GM15510 (cell line): ENCODE measurements around the gene KCNG3.

Experiments
- POLR2A ChIP-seq: IDR thresholded peaks from 3 replicates; pipeline ENCODE4 v1.6.1; 2011; ENCODE audit warnings: borderline replicate concordance; ENCODE audit not compliant: insufficient read length; ENCODE audit errors: extremely low read depth

KCNG3 gene

GRCh38 chr2:42495611-42496010 lies 1.8 kb upstream of the KCNG3 start:
- no peak for TF ChIP-seq POLR2A

GRCh38 chr2:42495234-42495581 lies 1.4 kb upstream of the KCNG3 start:
- no peak for TF ChIP-seq POLR2A

GRCh38 chr2:42494355-42495233 lies 812 bp upstream of the KCNG3 start:
- no peak for TF ChIP-seq POLR2A

- no peak for TF ChIP-seq POLR2A
Observed at GRCh38 chr2:42492691-42493467, 903 bp downstream of the KCNG3 start.

GRCh38 chr2:42488297-42488696 lies 5.5 kb downstream of the KCNG3 start:
- TF ChIP-seq POLR2A: no peak

- TF ChIP-seq POLR2A: no peak
Observed at GRCh38 chr2:42486145-42486906, 7.5 kb downstream of the KCNG3 start.

GRCh38 chr2:42480402-42480801 lies 13.4 kb downstream of the KCNG3 start:
- no peak for TF ChIP-seq POLR2A

- no peak for TF ChIP-seq POLR2A
Observed at GRCh38 chr2:42474765-42475454, 18.9 kb downstream of the KCNG3 start.

- TF ChIP-seq POLR2A: no peak
Observed at GRCh38 chr2:42470706-42471105, 23.1 kb downstream of the KCNG3 start.

GRCh38 chr2:42464631-42465030 lies 29.2 kb downstream of the KCNG3 start:
- no peak for TF ChIP-seq POLR2A

GRCh38 chr2:42463570-42463969 lies 30.2 kb downstream of the KCNG3 start:
- no peak for TF ChIP-seq POLR2A

- no peak for TF ChIP-seq POLR2A
Observed at GRCh38 chr2:42459296-42459695, 34.5 kb downstream of the KCNG3 start.

GRCh38 chr2:42458396-42458795 lies 35.4 kb downstream of the KCNG3 start:
- TF ChIP-seq POLR2A: no peak

- no peak for TF ChIP-seq POLR2A
Observed at GRCh38 chr2:42457011-42457410, 36.8 kb downstream of the KCNG3 start.

- TF ChIP-seq POLR2A: no peak
Observed at GRCh38 chr2:42456126-42456839, 37.5 kb downstream of the KCNG3 start.

- TF ChIP-seq POLR2A: no peak
Observed at GRCh38 chr2:42452545-42452944, 41.2 kb downstream of the KCNG3 start.
